ENCODE measurements around the gene LANCL2.

DNA sequence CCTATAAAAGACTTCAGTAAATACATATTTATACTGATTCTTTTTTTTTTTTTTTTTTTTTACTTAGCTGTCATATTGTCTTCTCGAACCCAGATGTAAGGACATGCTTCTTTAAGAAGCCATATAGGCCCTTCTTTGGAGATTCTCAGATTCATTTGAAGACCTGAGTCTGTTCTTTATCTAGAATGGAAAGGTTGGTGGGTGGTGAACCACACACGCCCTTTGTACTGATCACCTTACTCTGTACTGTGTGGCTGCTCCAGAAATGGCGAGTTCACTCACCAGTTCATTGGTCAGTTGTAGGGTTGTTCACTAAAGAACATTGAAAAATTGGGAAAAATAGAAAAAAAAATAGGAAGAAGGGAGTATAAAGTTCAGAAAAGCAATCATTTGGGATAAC is 32.5 kb downstream of the LANCL2 start:
- no peak for TF ChIP-seq POLR2A (IDR thresholded peaks at IDR 0.05; ENCODE audit: low read depth, low read length)
- TF ChIP-seq TAF1 (IDR thresholded peaks at IDR 0.05; ENCODE audit: borderline replicate concordance, low read depth, low read length) = no peak
